ENCODE data around the gene BCAS3.

The BCAS3 gene

DNA sequence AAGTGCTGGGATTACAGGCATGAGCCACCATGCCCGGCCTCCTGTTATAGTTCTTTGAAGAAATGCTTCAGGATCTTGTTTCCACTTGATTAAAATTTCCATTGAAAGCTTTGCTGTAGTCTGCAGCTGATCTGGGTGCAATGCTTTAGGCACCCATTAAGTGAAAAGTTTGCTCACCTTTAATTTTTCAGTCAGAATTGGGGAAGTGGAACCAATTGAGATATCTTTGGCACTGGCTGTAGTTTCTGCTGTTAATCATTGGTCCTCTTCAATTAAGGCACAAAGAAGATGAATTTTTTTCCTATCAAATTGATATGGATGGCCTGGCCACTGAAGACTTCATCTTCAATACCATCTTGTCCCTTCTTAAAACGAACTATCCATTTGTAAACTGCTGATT is 385.9 kb downstream of the BCAS3 start:
- Histone ChIP-seq H3K79me2 (ENCODE audit: insufficient read depth, low read depth) (no peaks in the 10 kb centered on the region), H3K4me1 (ENCODE audit: low read depth, poor library complexity, severe bottlenecking) (peaks cover 32% of the 10 kb centered on the region), H4K20me1 (ENCODE audit: insufficient read depth) (no peaks in the 10 kb centered on the region), H3K36me3 (ENCODE audit: insufficient read depth) (no peaks in the 10 kb centered on the region), H3K4me2 (no peak overlapping the region), H3K9ac (no peak overlapping the region), H3K27ac (no peak overlapping the region), H3K4me3 (IDR thresholded peaks at IDR 0.05; ENCODE audit: insufficient read depth, low read depth, low read length) (no peak overlapping the region), H3K27me3 (ENCODE audit: insufficient read depth, low read depth) (no peaks in the 10 kb centered on the region), H2AFZ (ENCODE audit: low read depth) (no peak overlapping the region)
- TF ChIP-seq, protein P1, sequence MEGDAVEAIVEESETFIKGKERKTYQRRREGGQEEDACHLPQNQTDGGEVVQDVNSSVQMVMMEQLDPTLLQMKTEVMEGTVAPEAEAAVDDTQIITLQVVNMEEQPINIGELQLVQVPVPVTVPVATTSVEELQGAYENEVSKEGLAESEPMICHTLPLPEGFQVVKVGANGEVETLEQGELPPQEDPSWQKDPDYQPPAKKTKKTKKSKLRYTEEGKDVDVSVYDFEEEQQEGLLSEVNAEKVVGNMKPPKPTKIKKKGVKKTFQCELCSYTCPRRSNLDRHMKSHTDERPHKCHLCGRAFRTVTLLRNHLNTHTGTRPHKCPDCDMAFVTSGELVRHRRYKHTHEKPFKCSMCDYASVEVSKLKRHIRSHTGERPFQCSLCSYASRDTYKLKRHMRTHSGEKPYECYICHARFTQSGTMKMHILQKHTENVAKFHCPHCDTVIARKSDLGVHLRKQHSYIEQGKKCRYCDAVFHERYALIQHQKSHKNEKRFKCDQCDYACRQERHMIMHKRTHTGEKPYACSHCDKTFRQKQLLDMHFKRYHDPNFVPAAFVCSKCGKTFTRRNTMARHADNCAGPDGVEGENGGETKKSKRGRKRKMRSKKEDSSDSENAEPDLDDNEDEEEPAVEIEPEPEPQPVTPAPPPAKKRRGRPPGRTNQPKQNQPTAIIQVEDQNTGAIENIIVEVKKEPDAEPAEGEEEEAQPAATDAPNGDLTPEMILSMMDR (conservative IDR thresholded peaks at IDR 0.05; ENCODE audit: low read depth, low read length), result no peak

DNA sequence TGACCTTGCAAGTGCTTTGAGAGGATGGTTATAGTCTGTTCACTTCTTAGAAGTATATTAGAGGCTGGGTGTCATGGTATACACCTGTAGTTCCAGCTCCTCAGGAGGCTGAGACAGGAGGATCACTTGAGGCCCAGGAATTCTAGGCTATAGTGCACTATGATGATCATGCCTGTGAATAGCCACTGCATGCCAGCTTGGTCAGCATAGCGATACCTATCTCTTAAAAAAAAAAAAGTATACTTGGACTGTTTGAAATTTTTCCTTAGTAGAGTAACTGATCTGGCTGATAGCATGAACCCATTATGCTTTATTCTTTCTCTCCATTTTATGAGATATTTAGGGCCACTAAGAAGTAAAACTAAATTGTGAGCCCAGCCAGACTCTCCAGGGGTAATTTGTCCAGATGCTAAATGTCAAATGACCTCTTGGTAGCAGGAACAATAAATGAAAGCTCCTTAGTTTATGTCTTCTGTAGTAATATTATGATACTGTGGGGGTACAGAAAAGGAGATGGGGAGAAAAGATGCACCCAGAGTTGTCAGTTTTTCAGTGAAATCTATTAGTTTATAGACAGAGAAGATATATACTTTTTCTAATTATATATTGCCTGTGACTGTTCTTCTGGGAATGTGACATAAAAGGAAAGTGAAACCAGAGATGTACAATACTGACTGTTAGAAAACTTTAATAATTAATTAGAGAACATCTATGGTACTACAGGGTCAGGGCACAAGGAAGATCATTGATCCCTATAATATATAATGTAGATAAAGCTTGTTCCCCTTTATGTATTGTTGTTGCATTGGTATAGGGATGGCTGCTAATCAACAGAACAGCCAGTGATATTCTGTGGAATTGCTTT is 386.7 kb downstream of the BCAS3 start:
- no peak overlapping the region for H3K27ac ChIP-seq
- H3K4me3 ChIP-seq (IDR thresholded peaks at IDR 0.05; ENCODE audit: insufficient read depth, low read depth, low read length), result no peak overlapping the region
- H4K20me1 ChIP-seq (ENCODE audit: insufficient read depth), result no peaks in the 10 kb centered on the region
- H3K9ac ChIP-seq, result no peak overlapping the region; the same call in 1 of the 2 replicates
- no peaks in the 10 kb centered on the region for H3K79me2 ChIP-seq (ENCODE audit: insufficient read depth, low read depth)
- peaks cover 32% of the 10 kb centered on the region for H3K4me1 ChIP-seq (ENCODE audit: low read depth, poor library complexity, severe bottlenecking)
- no peaks in the 10 kb centered on the region for H3K27me3 ChIP-seq (ENCODE audit: insufficient read depth, low read depth)
- no peak overlapping the region; the same call in 1 of the 2 replicates for H2AFZ ChIP-seq (ENCODE audit: low read depth)
- H3K4me2 ChIP-seq, result peak overlapping the region; percentile 73
- no peaks in the 10 kb centered on the region for H3K36me3 ChIP-seq (ENCODE audit: insufficient read depth)
- TF ChIP-seq, protein P1 (conservative IDR thresholded peaks at IDR 0.05; ENCODE audit: low read depth, low read length), result no peak

DNA sequence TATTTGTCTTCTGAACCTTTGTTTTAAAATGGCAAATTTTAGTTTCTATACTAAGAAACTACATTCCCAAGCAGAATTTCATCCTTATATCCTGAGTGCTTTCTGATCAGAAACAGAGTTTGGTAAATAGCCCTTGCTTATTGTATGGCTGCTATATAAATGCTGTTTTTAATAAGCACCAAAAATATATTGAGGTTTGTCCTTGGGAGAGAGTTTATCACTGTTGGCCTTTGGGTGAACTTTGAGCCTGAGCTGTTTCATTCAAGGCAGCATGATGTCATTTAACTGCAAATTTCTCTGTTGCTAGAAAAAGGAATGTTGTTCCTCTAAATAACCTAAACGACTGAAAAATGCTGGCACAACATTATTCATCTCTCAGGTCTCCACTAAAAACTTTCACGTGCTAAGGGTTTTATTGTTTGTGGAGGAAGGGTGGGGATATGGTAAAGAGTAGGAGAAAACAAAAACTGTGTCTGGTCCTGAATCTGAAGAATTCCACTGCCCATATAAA is 387.7 kb downstream of the BCAS3 start:
- TF ChIP-seq, protein P1 (conservative IDR thresholded peaks at IDR 0.05; ENCODE audit: low read depth, low read length), result no peak
- H3K27ac ChIP-seq, result peak overlapping the region; percentile 10; the same call in 1 of the 2 replicates
- peak overlapping the region; percentile 7; the same call in 1 of the 2 replicates for H3K9ac ChIP-seq
- no peaks in the 10 kb centered on the region for H3K27me3 ChIP-seq (ENCODE audit: insufficient read depth, low read depth)
- no peaks in the 10 kb centered on the region for H4K20me1 ChIP-seq (ENCODE audit: insufficient read depth)
- H3K36me3 ChIP-seq (ENCODE audit: insufficient read depth), result no peaks in the 10 kb centered on the region
- H3K4me3 ChIP-seq (IDR thresholded peaks at IDR 0.05; ENCODE audit: insufficient read depth, low read depth, low read length), result no peak overlapping the region
- peak overlapping the region; percentile 73 for H3K4me2 ChIP-seq
- H3K79me2 ChIP-seq (ENCODE audit: insufficient read depth, low read depth), result no peaks in the 10 kb centered on the region
- H3K4me1 ChIP-seq (ENCODE audit: low read depth, poor library complexity, severe bottlenecking), result peaks cover 32% of the 10 kb centered on the region
- H2AFZ ChIP-seq (ENCODE audit: low read depth), result no peak overlapping the region

DNA sequence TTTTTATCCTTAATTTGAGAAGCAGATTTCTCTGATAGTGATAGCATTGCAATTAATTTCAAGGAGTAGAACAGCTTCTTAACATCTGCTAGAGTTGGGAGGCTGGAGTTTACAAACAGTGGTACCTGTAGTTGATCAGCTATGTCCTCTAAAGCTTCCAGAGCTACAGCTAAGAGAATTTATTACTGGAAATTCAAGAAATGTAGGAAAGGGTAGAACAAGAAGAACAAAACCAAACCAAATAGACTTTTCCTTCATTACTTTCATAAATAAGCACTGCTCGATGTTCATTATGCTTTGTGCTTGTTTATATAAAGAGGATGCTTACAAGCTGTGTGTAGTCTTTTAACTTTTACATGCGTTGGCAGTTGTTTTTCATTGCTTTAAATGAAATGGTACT is 388.4 kb downstream of the BCAS3 start:
- H3K4me2 ChIP-seq, result peak overlapping the region; percentile 73
- no peaks in the 10 kb centered on the region for H3K36me3 ChIP-seq (ENCODE audit: insufficient read depth)
- TF ChIP-seq, protein P1 (conservative IDR thresholded peaks at IDR 0.05; ENCODE audit: low read depth, low read length), result no peak
- H3K79me2 ChIP-seq (ENCODE audit: insufficient read depth, low read depth), result no peaks in the 10 kb centered on the region
- no peak overlapping the region for H3K27ac ChIP-seq
- H2AFZ ChIP-seq (ENCODE audit: low read depth), result no peak overlapping the region
- no peak overlapping the region for H3K4me3 ChIP-seq (IDR thresholded peaks at IDR 0.05; ENCODE audit: insufficient read depth, low read depth, low read length)
- H3K27me3 ChIP-seq (ENCODE audit: insufficient read depth, low read depth), result no peaks in the 10 kb centered on the region
- H3K4me1 ChIP-seq (ENCODE audit: low read depth, poor library complexity, severe bottlenecking), result peaks cover 32% of the 10 kb centered on the region
- no peak overlapping the region for H3K9ac ChIP-seq
- no peaks in the 10 kb centered on the region for H4K20me1 ChIP-seq (ENCODE audit: insufficient read depth)

All from KMS-11 (cell line).